AG04450 (cell line): ENCODE measurements around the gene OR2T12. TPM values are rescaled to one million over a fixed set of nuclear protein-coding genes. Genes with fewer than 3 reads are reported as not detected.
"Not testable (repeated sequence)": the region's sequence is repeated elsewhere in the genome, so short reads cannot be mapped to it uniquely, and the experiment has no call there.

ENCODE experiments used
- CTCF ChIA-PET: fragments of 300-600, 350-600 bp; formaldehyde crosslinking; extraction: SDS; loops from one replicate; lab custom pipeline; 2022; ENCODE audit warnings: antibody characterized with exemption, inconsistent platforms; lab: Charles Lee
- POLR2A ChIA-PET: fragments of 350-600 bp; formaldehyde crosslinking; extraction: SDS; loops from one replicate; lab custom pipeline; 2021; ENCODE audit warnings: antibody characterized with exemption, inconsistent platforms; lab: Yijun Ruan, JAX
- DNase-seq: peaks from one replicate; pipeline ENCODE4 v3.0.0-alpha.2; 2011; ENCODE audit warnings: low read depth, low spot score
- H3K27ac ChIP-seq: one replicate; pipeline ENCODE4 v1.5.1; 2012; ENCODE audit warnings: low read depth, low read length, control low read depth
- H3K27me3 ChIP-seq: one replicate; pipeline ENCODE4 v1.6.0; 2012; ENCODE audit warnings: low read length; ENCODE audit not compliant: control insufficient read depth, insufficient read depth
- H3K4me3 ChIP-seq: 2 replicates; pipeline ENCODE4 v1.5.1; 2011; ENCODE audit warnings: mild to moderate bottlenecking, low read depth, low read length, control low read depth
- H3K9me3 ChIP-seq: 2 replicates; pipeline ENCODE4 v1.5.1; 2012; ENCODE audit warnings: low read length; ENCODE audit not compliant: control insufficient read depth, insufficient read depth
- CTCF ChIP-seq: IDR thresholded peaks from 2 replicates; pipeline ENCODE4 v1.5.1; 2011; ENCODE audit warnings: low read depth, low read length, control low read depth, inconsistent platforms
- polyA plus RNA-seq: library from polyadenylated mRNA; depleted of rRNA; stranded (reverse); fragments of >200 nt; gene quantifications from 2 replicates; pipeline ENCODE4 v1.2.3, GENCODE V29; 2011

The OR2T12 gene
- polyA plus RNA-seq, 1 experiment, result not detected

GRCh38 chr1:248306103-248306502 lies 2.9 kb upstream of the OR2T12 start:
- DNase-seq, result no peak
- POLR2A ChIA-PET, result no interaction called here
- no peak overlapping the region for H3K27ac ChIP-seq
- H3K9me3 ChIP-seq, result peaks cover 12% of the 10 kb centered on the region
- TF ChIP-seq CTCF, result no peak
- H3K4me3 ChIP-seq, result no peak overlapping the region
- no peaks in the 10 kb centered on the region for H3K27me3 ChIP-seq
- CTCF ChIA-PET, result no interaction called here

- H3K27ac ChIP-seq, H3K27me3 ChIP-seq, POLR2A ChIA-PET, CTCF ChIA-PET, DNase-seq, H3K4me3 ChIP-seq: not testable (repeated sequence)
- peaks cover 12% of the 10 kb centered on the region for H3K9me3 ChIP-seq
Observed at GRCh38 chr1:248305672-248306071, 2.4 kb upstream of the OR2T12 start.

GRCh38 chr1:248288391-248288790 lies 14.8 kb downstream of the OR2T12 start:
- no peak for TF ChIP-seq CTCF
- 0 out of 2 replicates have a peak, but pooled peaks cover 2% of the 10 kb centered on the region for H3K9me3 ChIP-seq
- no peaks in the 10 kb centered on the region for H3K27me3 ChIP-seq
- ChIA-PET POLR2A (no interaction called here), CTCF (no interaction called here)
- H3K27ac ChIP-seq, result no peak overlapping the region
- no peak for DNase-seq
- H3K4me3 ChIP-seq, result no peak overlapping the region

GRCh38 chr1:248277876-248278275 lies 25.3 kb downstream of the OR2T12 start, which contains the start of gene OR2T33:
TSS of gene OR2T33 (minus strand) at chr1:248277976. CDS start at chr1:248273814, 4,162 bp downstream.
- Histone ChIP-seq H3K27ac (no peak within 1 kb of the TSS), H3K9me3 (peaks cover 3% of the 10 kb centered on the region), H3K27me3 (no peaks in the 10 kb centered on the region), H3K4me3 (no peak within 1 kb of the TSS)
- CTCF ChIA-PET, result no interaction called here
- POLR2A ChIA-PET, result no interaction called here
- no peak for DNase-seq
- TF ChIP-seq CTCF, result no peak

- H3K9me3 ChIP-seq, H3K4me3 ChIP-seq, DNase-seq, H3K27me3 ChIP-seq, CTCF ChIA-PET, H3K27ac ChIP-seq, POLR2A ChIA-PET: not testable (repeated sequence)
Observed at GRCh38 chr1:248273225-248273624, 30.0 kb downstream of the OR2T12 start.

DNA sequence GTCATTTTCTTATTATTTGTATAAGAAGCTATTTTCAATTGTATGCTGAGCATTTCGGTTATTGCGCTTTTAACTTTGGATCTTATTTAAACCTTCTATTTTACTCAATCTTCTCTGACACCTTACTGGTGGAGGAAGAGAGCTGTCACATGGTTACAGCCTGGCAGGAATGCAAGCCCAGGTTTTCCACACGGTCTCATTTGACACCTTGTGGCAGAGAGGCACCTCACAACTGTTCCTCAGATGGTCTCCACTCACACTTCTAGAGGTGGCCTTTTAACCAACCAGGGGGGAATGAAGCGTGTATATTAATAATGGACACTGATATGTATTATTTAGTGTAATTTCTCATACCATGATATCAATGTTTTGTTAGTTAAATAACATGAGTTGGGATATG lies 35.0 kb downstream of the OR2T12 start:
- no peak for DNase-seq
- CTCF ChIA-PET, result no interaction called here

GRCh38 chr1:248259309-248259708 lies 43.9 kb downstream of the OR2T12 start:
- H3K9me3 ChIP-seq, H3K27ac ChIP-seq, H3K27me3 ChIP-seq, DNase-seq, POLR2A ChIA-PET, CTCF ChIA-PET, H3K4me3 ChIP-seq: not testable (repeated sequence)

More for the DNA sequence above, 35.0 kb downstream of the OR2T12 start:
- Histone ChIP-seq H3K27ac (no peak overlapping the region), H3K27me3 (no peaks in the 10 kb centered on the region), H3K9me3 (no peaks in the 10 kb centered on the region; the same call in 1 of the 2 replicates), H3K4me3 (no peak overlapping the region)
- POLR2A ChIA-PET, result no interaction called here
- no peak for TF ChIP-seq CTCF
